ENCODE results near the gene KLRG1. TPM values are rescaled to one million over a fixed set of nuclear protein-coding genes. Genes with fewer than 3 reads are reported as not detected.

The KLRG1 gene
- total and polyA plus RNA-seq, 2 of the 8 experiments (the other 6 are each of a cell fraction or from before 2014, with no cell fraction given), result 7.9 to 12.8 TPM

- no peak overlapping the region for H2BK12ac ChIP-seq (ENCODE audit: low read depth, low read length)
- H3K36me3 ChIP-seq (ENCODE audit: control insufficient read depth in 2 of 4, insufficient read depth in 4 of 4, low read length in 3 of 4), result no peaks in the 10 kb centered on the region
- no peak overlapping the region for H3K23ac ChIP-seq (ENCODE audit: insufficient read length)
- H2BK5ac ChIP-seq (ENCODE audit: low read depth, low read length), result no peak overlapping the region
- no peak overlapping the region for H3K9ac ChIP-seq (replicated peaks in 1 of 4; ENCODE audit: extremely low read depth in 1 of 4, low read depth in 3 of 4, low read length in 3 of 4)
- no peak for TF ChIP-seq RNF2 (IDR thresholded peaks at IDR 0.05; ENCODE audit: borderline replicate concordance, low read depth, low read length, missing control alignments, poor library complexity, severe bottlenecking)
- no peak for TF ChIP-seq TAF1 (IDR thresholded peaks at IDR 0.05; ENCODE audit: low read depth, low read length)
- TF ChIP-seq CBX5 (IDR thresholded peaks at IDR 0.05; ENCODE audit: low read depth, low read length), result no peak
- no peak for TF ChIP-seq KDM1A (IDR thresholded peaks at IDR 0.05; ENCODE audit: borderline replicate concordance, low read length)
- no peak for TF ChIP-seq SP4 (IDR thresholded peaks at IDR 0.05; ENCODE audit: low read length)
- TF ChIP-seq GTF2F1 (IDR thresholded peaks at IDR 0.05; ENCODE audit: borderline replicate concordance, low read depth, low read length), result no peak
- TF ChIP-seq JUN (IDR thresholded peaks at IDR 0.05; ENCODE audit: low read depth, low read length), result no peak
- no peak for TF ChIP-seq CTBP2 (IDR thresholded peaks at IDR 0.05; ENCODE audit: borderline replicate concordance, insufficient read depth, insufficient read length, low read length)
- TF ChIP-seq SUZ12 (IDR thresholded peaks at IDR 0.05; ENCODE audit: low read length), result no peak
- no peak for TF ChIP-seq RAD21 (IDR thresholded peaks at IDR 0.05 in 1 of 2, conservative IDR thresholded peaks at IDR 0.05 in 1 of 2; ENCODE audit: low read depth in 2 of 2, low read length in 2 of 2)
- TF ChIP-seq KDM5A (IDR thresholded peaks at IDR 0.05; ENCODE audit: low read length), result no peak
- TF ChIP-seq EGR1 (IDR thresholded peaks at IDR 0.05; ENCODE audit: borderline replicate concordance, low read depth, low read length), result no peak
- no peaks in the 10 kb centered on the region for H3K79me1 ChIP-seq (ENCODE audit: low read depth, low read length)
- H2AFZ ChIP-seq (ENCODE audit: low read length), result no peak overlapping the region
- H3K23me2 ChIP-seq (ENCODE audit: low read depth, low read length), result no peaks in the 10 kb centered on the region
- no peak overlapping the region for H2BK20ac ChIP-seq (ENCODE audit: low read length)
- no peak overlapping the region for H3K27ac ChIP-seq (ENCODE audit: low read depth, low read length)
- H2BK120ac ChIP-seq (replicated peaks; ENCODE audit: low read depth, low read length), result no peak overlapping the region
- no peak overlapping the region for H4K91ac ChIP-seq (replicated peaks; ENCODE audit: insufficient read length, low read length)
- 91% methylated on average over 3 of the region's 3 CpGs; no CpG with 5 or more reads in 1 of the 2 experiments for WGBS, 2 experiments (ENCODE audit: extremely low coverage in 1 of 2, insufficient coverage in 1 of 2, insufficient read length in 1 of 2, insufficient replicate concordance in 2 of 2, low coverage in 1 of 2, low lambda C conversion rate in 2 of 2, missing lambda C conversion rate in 1 of 2)
- H4K20me1 ChIP-seq (replicated peaks in 1 of 2; ENCODE audit: control insufficient read depth in 1 of 2, insufficient read depth in 2 of 2, low read length in 2 of 2), result no peaks in the 10 kb centered on the region
- peaks cover 0 to 3% (median 0%) of the 10 kb centered on the region in 4 experiments; a peak in 2 of 7 replicates for H3K4me1 ChIP-seq (replicated peaks in 1 of 4; ENCODE audit: control insufficient read depth in 3 of 4, insufficient read depth in 4 of 4, low read length in 3 of 4)
- DNase-seq (ENCODE audit: low read depth in 1 of 2, low spot score in 2 of 2), result no peak
- no peak overlapping the region for H3K14ac ChIP-seq (ENCODE audit: insufficient read length)
- H2AK5ac ChIP-seq (ENCODE audit: low read depth, low read length), result no peak overlapping the region
- no peaks in the 10 kb centered on the region for H3K79me2 ChIP-seq (ENCODE audit: control insufficient read depth in 1 of 2, insufficient read depth in 2 of 2, low read length in 2 of 2)
- H3K9me3 ChIP-seq (ENCODE audit: insufficient read depth in 2 of 2, low read depth in 1 of 2, low read length in 1 of 2), result no peaks in the 10 kb centered on the region
- H3K4me2 ChIP-seq (ENCODE audit: insufficient read depth in 1 of 2, low read depth in 2 of 2, low read length in 2 of 2), result no peak overlapping the region
- POLR2A ChIA-PET (ENCODE audit: partially characterized antibody), result no interaction called here
- H3K4ac ChIP-seq (replicated peaks; ENCODE audit: insufficient read length, low read depth, low read length), result no peak overlapping the region
- no peak overlapping the region for H4K5ac ChIP-seq (ENCODE audit: insufficient read length, low read depth, low read length)
- H3K56ac ChIP-seq (replicated peaks; ENCODE audit: insufficient read length, low read depth, low read length), result no peak overlapping the region
- FAIRE-seq, result no peak
- no peak overlapping the region for H2BK15ac ChIP-seq (ENCODE audit: low read length)
- no peak overlapping the region for H3K4me3 ChIP-seq (ENCODE audit: extremely low read depth in 1 of 4, insufficient read depth in 2 of 4, low read depth in 3 of 4, low read length in 4 of 4)
- H4K8ac ChIP-seq (ENCODE audit: extremely low read depth, insufficient read depth, low read length), result no peak overlapping the region
- CTCF ChIA-PET (ENCODE audit: partially characterized antibody), result no interaction called here
- no peaks in the 10 kb centered on the region for H3K27me3 ChIP-seq (replicated peaks in 1 of 4; ENCODE audit: control insufficient read depth in 3 of 4, extremely low read depth in 1 of 4, insufficient read depth in 3 of 4, low read length in 3 of 4)
- H3K18ac ChIP-seq (ENCODE audit: extremely low read depth, low read length), result no peak overlapping the region
Observed at GRCh38 chr12:8993827-8994226, 4.5 kb downstream of the KLRG1 start.

Measured in H1 (cell line).